Stimulated activated CD8-positive, alpha-beta memory T cell treated with anti-CD3 and anti-CD28 coated beads, Interleukin-7, amount 100 ng/mL, for 1 hour (primary cell): ENCODE measurements around the gene JAKMIP1.

ENCODE experiments used
- DNase-seq, 2 donors: peaks; one replicate each; pipeline ENCODE4 v3.0.0-alpha.2; 2020; ENCODE audit warnings: low read depth in 2 of 2

The JAKMIP1 gene

DNA sequence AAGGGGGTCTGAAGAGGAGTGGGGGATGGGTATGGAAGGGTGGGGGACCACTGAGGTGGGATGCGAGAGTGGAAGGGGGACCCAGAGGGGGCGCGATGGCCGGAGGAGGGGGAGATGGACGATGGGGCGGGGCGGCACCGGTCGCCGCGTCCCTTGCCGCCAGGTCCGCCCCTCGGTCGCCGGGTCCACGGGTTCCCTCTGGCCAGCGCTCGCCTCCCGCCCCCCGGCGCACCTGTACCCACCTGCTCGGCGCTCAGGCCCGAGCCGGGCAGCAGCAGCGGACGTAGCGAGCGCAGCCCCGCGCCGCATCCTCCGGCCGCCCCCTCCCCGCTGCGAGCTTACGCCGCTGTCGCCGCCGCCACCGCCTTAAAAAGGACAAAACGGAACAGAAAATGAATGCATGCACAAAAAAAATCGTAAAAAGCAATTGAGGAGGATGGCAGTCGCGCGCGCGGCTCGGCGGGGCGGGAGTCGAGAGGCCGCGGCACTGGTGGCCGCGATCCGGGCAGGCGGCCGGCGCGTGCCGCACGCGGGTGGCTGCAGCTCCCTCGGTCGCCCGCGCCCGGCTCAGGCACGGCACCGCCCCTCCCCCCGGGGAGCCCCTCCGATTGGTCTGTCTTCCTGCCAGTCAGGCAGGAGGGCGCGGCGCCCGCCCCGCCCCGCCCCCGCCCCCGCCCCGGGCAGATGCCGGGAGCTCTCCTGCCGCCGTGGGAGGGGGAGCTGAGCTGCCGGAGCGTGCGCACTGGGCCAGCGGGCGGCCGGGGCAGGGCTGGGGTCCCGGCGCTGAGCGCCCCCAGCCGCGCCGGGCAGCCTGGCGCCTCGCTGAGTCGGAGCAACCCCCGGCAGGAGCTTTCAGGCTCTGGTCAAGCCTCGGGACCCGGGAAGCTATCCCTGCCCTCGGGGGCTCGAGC, at the start of gene JAKMIP1:
TSS of gene JAKMIP1 (minus strand) at position 539 of the 911 bp plus-strand sequence. CDS start 87,699 bp downstream, outside the sequence.
- peak; percentile 74 to 78 for DNase-seq

DNA sequence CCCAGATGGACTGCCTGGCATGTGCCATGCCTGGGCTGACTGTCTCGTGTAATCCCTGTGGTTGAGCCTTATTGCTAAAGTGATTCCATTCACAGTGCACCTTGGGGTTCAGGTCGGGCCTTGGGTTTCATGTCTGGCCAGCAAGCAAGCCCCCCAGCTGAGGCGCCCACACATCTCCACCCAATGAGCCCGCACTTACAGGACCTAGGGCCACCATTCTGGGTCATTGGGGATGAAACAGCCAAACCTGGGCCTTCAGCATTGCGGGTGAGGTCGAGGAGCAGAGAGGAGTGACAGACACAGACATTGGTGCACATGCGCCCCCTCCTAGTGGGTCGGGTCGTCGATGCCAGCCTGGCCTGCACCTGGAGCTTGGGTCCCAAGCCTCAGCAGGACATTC, 48.0 kb upstream of the JAKMIP1 start:
- DNase-seq = no peak

DNA sequence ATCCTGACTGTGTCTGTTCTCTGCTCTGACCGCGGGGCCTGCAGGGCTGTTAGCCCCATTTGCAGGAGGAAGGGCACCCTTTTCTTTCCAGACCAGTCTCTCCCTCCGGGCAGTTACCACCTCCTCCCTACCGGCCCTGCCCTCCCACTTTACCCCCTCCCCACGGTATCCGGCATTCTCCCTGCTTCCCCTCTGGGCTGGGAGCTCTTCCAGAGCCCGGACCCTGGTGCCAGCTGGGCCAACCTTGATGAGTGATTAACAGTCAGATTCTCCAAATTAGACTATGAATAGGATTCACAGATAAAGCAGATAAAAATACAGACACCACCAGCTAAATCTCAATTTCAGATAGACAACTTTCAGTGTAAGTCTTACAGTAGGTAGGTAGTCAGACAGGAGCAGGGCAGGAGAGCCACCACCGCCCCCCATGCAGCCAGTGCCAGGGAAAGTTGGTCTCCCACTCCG, 45.9 kb upstream of the JAKMIP1 start:
- DNase-seq = no peak

DNA sequence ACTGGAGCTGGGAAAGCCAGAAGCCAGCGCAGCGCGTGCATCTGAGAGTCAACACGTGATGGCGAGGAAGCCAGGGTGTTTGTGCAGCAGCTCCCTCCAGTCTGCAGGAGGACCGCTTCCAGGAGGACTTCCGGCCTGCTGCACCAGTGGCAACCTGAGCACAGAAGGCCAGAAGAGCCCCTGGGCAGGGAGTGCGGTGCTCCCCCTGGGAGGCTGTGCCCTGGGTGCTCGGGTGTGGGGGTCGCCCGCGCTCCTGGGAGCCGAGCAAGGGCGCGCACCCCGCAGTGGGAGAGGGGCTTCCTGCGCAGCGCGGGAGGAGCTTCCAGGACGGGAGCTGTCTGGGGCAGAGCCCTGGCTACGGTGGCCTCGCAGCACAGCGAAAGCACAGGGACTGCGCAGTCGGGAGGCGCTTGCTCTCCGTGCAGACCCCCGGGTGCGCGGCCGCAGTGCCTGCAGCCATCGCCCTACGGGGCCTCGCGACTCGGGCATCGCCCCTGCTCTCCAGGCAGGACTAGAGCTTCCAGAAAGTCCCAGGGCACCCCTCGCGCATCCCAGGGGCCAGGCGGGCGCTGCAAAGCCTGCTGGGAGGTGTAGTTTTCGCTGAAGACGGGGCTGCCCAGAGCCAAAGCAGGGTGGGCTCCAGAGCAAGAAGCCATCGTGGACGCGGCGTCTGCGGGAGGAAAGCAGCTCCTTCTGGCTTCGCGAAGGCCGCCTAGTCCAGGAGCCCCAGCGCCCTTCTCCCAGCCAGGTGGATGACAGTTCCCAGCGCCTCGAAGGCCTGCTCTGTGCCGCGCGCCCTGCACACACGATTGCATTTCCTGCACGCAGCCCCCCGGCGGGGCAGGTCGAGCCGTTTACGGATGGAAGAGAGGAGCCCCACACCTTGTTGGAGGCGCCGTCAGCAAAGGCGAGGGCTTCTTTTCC, 45.2 kb upstream of the JAKMIP1 start:
- DNase-seq = no peak

DNA sequence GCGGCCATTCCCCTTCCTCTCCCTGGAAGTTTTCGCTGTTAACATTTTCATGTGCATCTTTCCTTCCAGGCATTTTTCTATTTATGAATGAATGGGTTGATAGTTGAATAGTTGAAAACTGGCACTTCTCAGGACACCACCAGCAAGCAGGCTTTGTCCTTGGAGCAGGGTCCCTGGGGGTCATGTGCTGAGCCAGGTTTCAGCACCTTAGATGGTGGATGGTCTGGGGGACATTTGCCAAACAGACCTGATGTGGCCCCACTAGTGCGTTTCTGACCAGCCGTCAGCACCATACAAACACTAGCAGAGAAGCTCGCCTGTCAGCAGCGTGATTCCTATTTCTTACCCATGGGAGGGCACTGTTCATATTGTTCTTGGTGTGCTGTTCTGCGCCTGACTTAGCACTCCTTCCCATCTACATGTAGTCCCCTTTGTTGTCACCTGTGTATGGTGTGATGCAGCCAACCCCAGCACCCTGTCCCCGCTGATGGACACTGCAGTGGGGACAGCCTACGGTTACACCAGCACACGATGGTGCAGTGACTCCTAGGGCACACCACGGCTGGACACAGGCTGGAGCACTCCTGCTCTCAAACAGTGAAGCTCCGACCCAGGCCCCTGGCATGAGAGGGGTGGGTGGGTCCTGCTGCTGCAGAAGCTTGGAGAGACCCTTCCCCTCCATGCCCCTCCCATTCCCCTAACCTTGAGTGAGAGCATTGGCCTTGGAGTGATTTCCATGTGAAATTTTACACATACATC, 42.1 kb upstream of the JAKMIP1 start:
- DNase-seq = no peak

DNA sequence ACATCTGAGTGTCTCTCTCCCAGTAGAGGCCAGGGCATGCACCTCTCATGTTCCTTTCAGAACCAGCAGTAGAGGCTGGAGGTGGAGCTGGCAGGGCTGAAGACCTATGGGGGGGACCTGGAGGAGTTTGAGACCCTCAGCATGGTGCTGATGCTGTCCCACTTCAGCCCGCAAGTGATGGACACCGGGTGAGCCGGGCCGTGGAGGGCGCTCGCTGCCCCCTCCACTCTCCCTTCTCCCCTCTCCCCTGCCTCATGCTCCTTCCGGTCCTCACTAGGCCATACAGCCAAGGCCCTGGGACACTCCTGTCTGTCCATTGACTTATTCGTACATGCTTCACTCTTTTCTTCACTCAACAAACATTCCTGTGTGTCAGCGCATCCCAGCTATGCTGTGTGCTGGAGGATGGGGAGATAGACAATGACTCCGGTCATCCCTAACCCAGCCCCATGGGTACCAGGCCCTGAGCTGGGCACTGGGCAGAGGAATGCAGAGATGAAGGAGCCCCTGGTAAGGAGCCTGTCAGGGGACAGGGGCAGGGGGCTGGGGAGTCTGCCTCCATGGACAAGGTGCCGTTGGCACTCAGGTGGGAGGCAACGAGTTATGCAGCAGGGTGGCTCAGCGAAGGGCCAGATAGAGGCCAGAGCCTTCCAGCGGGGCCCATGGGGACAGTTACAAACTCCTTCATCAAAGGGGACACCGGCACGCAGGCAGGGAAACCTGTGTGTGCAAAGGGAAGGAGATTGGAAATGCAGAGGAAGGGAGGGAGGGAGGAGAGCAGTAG, 40.9 kb upstream of the JAKMIP1 start:
- DNase-seq = no peak

DNA sequence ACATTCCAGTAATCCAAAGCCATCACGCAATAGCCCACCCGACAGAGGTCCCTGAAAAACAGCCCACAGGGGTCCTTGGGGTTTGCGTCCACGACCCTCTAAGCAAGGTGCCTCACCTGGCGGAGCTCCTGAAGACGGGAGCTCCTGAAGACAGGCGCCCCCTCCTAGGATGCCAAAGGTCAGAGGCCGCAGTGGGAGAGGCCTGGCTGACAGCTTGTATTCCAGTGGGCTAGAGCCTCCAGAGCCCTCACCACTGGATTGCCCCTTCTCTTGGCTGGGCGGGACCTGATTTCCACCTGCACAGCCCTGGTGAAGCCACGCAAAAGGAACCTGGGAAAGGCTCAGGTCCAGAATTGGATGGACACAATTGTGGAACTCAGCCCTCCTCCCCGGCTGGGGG, 39.6 kb upstream of the JAKMIP1 start:
- DNase-seq = no peak

DNA sequence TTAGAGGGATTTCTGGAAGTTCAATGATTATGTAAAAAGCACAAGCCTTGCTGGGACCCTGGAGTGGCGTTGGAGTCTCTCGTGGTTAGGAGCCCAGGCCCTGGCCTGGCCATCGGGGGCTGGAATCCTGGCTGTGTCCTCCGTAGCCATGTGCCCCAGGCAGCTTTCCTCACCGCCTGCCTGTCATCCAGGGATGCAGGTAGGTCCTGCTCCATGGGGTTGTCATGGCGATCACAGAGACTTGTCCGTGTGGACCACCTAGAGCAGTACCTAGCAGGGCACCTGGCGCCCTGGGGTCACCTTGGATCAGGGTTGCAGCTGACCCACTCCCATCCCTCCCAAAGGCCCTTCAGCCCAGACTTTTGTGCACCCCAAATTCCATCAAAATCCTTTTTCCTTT, 39.1 kb upstream of the JAKMIP1 start:
- no peak for DNase-seq

DNA sequence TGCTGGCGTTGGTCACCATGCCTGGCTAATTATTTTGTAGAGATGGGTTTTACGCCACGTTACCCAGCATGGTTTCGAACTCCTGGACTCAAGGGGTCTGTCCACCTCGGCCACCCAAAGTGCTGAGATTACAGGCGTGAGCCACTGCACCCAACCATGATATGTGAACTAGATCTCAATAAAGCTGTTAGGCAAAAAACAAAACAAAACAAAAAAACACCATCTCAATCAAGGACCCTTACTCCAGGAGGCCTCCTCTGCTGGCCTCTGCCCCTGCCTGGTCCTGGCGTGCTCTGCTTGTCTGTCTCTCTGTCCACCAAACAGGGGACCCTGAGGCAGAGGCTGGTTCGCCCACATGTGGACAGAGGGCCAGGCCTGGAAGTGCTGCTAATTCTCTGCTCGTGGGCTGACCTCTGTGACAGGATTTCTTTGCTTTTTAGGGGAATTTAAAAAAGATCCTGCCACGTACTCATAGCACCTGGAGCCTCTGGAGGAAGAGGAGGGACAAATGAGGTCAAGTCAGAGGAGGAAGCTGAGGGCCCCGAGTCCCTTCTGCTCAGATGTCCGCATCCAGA, 36.6 kb upstream of the JAKMIP1 start:
- DNase-seq = no peak

DNA sequence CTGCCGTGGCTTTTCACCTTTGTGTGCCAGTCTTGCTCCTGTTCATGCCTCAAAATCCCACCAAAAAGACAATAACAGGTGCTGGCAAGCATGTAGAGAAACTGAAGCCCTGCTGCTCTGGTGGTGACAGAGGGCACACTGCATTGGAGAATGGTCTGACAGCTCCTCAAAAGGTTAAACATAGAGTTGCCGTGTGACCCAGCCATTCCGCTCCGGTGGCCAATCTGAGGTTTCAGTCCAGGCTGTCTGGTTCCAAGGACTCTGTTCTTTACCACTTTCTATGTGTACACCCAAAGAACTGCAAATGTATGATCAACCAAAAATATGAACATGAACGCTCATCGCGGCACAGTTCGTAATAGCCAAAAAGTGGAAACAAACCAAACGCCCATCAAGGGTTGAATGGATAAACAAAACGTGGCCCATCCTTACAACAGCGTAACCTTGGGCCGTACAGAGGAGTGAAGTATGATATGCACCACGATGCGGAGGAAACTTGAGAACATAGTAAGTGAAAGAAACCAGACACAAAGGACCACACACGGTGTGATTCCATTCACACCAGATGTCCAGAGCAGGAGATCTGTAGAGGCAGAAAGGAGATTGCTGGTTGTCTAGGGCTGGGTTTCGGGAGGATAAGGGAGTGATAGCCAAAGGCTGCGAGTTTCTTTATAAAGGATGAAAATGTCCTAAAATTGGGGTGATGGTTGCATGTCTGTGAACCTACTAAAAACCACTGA, 35.7 kb upstream of the JAKMIP1 start:
- no peak for DNase-seq

DNA sequence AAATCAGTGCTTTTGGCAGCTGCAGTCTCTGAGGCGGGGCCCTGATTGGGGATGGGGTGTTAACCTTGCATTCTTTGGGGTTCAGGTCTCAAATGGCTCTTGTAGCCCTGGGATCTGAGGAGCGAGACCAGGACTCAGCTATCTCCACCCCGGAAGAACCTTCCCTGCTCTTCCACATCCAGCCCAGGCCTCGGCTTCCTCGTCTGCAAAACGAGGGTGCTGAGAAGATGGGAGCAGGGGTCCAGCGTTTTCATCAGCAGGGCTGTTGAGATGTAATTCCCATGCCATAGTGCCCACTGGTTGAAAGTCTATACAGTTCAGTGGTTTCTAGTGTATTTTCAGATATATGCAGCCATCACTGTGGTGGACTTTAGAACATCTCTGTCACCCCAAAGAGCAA, 34.7 kb upstream of the JAKMIP1 start:
- no peak for DNase-seq

DNA sequence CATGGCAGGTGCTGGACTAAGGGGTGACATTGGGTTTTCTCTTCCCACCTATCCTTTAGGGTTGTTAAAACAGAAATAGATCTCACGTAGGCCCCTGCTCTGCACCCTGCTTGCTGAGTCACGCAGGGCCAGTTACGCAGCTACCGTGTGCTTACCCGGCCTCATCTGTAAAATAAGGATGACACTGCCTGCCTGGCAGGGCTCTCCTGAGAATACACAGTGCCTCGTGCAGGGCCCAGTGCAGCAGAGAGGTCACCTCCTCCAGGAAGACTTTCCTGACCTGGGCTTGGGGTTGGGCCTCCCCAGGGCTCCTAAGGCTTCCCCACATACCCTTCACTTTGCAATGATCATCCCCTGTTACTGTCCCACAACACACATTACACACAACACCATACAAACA, 33.6 kb upstream of the JAKMIP1 start:
- DNase-seq = no peak

DNA sequence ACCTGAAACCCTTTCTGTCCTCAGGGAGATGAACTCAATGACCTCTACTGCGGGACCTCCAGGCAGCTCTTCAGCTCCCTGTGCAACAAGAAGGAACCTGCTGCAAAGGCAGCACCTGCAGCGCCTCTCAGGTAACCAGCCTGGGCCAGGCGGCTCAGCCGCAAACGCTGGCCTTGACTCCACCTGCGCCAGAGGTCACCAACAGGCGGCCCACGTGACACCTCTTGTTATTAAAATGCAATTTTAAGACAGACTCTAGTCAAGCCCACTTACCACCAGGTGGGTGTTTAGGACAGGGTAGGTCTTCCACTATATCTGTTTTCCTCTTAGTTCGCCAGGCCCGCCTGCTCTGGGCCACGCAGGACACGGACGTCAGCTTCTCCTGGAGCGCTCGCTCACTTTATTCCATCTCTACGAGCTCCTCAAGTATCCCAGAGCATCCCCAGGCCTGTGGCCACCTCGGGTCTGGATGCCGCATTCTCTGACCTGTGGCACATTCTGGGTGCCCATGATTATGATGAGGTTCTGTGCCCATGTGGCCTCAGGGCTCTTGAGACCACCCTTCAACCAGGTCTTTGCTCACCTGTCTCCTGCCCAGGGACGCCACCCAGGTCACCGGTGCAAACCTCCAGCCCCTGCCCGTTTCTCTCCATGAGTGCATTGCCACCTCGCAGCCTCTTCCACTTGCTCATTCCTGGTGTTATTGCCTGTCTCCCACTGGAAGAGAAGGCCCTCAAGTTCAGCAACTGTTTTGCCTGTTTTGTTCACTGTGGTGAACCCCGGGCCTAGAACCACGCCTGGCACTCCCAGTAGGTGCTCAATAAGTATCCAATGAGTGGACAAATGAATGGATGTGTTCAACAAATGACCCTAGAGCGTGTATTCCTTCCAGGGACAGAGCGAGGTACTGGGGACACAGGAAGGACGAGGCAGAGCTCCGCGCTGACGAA, 32.8 kb upstream of the JAKMIP1 start:
- no peak for DNase-seq

DNA sequence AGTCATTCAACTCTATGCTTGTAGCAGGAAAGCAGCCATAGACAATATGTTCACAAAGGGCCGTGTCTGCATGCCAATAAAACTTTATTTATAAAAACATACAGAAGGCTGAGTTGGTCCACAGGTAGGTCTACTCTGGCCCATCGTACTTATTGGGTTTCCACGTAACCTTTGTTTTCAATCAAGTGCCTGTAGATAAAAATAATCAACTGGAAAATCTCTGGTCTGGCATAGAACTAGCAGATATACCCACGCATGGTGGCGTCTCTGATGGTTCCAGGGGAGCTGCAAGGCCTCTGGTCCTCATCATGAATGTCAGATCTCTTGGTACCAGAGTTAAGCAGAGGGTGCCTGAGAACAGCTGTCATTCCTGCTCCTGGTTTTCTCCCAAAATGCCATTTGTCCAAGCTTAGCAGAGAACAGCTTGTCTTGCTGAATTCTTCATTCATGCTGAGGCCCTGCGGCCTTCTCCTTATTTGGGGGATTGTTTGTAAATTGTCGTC, 31.4 kb upstream of the JAKMIP1 start:
- no peak for DNase-seq

DNA sequence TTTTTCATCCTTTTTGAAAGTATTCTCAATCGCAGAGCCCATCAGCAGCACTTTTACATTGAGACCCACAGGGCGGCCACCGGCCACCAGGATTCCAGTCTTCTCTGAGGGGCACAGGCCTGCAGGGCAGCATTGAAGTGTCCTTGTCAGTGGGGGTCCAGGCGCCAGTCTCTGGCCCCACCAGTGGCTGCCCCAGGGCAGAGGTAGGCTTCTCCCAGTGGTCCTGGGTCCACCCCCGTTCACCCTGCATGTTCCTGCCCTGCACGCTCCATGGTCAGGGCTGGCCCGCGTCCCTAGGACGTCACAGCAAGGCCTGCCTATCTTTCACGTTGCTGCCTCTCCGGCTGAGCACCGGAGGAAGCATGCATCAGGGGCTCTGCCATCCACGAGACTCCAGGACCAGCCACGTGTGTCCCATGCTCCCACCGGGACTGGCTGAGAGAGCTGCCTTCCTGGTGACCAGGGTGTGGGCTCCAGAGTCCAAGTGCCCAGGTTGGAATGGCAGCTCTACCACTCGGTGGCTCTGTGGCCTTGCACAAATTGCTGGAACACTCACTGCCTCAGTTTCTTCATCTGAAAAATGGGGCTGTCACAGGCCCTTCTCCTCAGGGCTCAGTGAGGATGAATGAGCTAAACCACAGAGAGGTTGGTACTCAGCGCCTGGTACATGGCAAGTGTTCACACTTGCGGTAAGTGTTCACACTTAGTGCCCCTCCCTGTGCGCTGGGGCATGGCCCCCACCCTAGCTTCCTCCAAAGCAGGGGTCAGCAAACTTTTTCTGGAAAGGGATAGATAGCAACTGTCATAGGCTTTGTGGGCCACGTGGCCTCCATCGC, 30.7 kb upstream of the JAKMIP1 start:
- no peak for DNase-seq

DNA sequence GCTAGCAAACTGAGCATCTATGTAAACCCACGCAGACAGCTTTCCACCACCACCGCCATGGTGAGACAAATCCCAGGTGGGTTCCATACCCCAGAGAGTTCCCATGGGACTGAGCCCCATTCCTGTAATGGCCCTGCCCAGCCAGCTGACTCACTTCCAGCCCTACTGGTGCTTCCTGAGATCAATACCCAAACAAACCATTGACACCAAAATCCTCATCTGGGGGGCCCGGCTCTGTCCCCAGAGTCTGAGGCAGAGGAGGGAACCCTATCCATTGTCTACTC, 30.1 kb upstream of the JAKMIP1 start:
- no peak for DNase-seq

DNA sequence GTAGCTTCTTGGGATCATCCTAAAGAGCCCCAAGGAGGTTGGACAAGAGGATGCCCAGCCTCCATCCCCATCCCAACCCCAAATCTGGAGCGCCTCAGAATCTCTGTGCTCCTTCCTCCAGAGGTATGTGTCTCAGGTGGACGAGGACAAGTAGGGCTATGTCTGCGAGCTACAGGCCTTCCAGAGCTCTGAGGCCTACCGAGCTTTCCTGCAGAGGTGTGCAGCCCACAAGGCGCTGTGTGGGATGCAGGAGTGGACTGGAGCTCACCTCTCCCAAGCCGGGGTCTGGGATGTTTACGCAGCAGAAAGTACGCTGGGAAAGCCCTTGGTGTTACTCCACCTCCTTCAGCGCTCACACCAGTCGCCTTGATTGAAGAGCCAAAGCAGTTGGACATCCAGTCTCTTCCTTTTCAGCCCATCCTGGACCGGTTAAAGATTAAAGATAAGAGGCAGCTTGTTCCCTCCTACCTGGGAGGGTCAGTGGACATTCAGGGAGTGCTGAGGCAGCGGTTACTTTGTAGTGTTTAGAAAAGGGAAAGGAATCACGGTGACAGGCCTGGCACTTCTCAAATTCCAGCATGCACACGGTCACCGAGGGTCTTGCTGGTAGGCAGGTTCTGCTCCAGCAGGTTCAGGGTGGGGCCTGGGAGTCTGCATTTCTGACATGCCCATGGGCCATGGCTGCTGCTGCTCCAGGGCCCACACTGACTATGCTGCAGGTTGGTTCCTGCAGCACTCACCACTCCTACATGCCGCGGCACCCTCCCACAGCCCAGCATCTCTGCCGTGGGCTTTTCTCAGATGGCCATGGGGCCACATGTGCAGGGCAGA, 29.5 kb upstream of the JAKMIP1 start:
- DNase-seq = no peak
